ENCODE data around the gene ESRRA. TPM values are rescaled to one million over a fixed set of nuclear protein-coding genes. Genes with fewer than 3 reads are reported as not detected.

Gene ESRRA
- total and polyA plus RNA-seq, 2 experiments from 2014 or later: 48.8 to 77.0 TPM

- Histone ChIP-seq H3K9me3 (ENCODE audit: low read depth) (no peaks in the 10 kb centered on the region), H3K4me1 (ENCODE audit: low read depth) (no peaks in the 10 kb centered on the region), H3K4me3 (no peak overlapping the region), H3K27me3 (no peaks in the 10 kb centered on the region), H3K36me3 (no peaks in the 10 kb centered on the region), H3K27ac (no peak overlapping the region)
- no peak for DNase-seq (ENCODE audit: low read depth in 1 of 2, low spot score in 1 of 2)
- TF ChIP-seq, protein P1, sequence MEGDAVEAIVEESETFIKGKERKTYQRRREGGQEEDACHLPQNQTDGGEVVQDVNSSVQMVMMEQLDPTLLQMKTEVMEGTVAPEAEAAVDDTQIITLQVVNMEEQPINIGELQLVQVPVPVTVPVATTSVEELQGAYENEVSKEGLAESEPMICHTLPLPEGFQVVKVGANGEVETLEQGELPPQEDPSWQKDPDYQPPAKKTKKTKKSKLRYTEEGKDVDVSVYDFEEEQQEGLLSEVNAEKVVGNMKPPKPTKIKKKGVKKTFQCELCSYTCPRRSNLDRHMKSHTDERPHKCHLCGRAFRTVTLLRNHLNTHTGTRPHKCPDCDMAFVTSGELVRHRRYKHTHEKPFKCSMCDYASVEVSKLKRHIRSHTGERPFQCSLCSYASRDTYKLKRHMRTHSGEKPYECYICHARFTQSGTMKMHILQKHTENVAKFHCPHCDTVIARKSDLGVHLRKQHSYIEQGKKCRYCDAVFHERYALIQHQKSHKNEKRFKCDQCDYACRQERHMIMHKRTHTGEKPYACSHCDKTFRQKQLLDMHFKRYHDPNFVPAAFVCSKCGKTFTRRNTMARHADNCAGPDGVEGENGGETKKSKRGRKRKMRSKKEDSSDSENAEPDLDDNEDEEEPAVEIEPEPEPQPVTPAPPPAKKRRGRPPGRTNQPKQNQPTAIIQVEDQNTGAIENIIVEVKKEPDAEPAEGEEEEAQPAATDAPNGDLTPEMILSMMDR (IDR thresholded peaks at IDR 0.05; ENCODE audit: low read depth, low read length): no peak
Measured at GRCh38 chr11:64333556-64333955, 28.2 kb downstream of the ESRRA start.

- TF ChIP-seq, protein P1 (IDR thresholded peaks at IDR 0.05; ENCODE audit: low read depth, low read length): no peak
- H3K36me3 ChIP-seq: no peaks in the 10 kb centered on the region
- peak overlapping the region; percentile 29 for H3K27ac ChIP-seq
- DNase-seq (ENCODE audit: low read depth in 1 of 2, low spot score in 1 of 2): peak; percentile 73 to 81
- no peaks in the 10 kb centered on the region for H3K27me3 ChIP-seq
- H3K9me3 ChIP-seq (ENCODE audit: low read depth): no peaks in the 10 kb centered on the region
- no peak overlapping the region for H3K4me3 ChIP-seq
- H3K4me1 ChIP-seq (ENCODE audit: low read depth): no peaks in the 10 kb centered on the region
Measured at GRCh38 chr11:64334764-64335735, 29.7 kb downstream of the ESRRA start.

GRCh38 chr11:64337538-64338249 is 32.4 kb downstream of the ESRRA start:
- H3K27ac ChIP-seq: peak overlapping the region; percentile 39
- no peaks in the 10 kb centered on the region for H3K27me3 ChIP-seq
- no peaks in the 10 kb centered on the region for H3K36me3 ChIP-seq
- no peaks in the 10 kb centered on the region for H3K9me3 ChIP-seq (ENCODE audit: low read depth)
- DNase-seq (ENCODE audit: low read depth in 1 of 2, low spot score in 1 of 2): no peak
- H3K4me3 ChIP-seq: no peak overlapping the region
- no peaks in the 10 kb centered on the region for H3K4me1 ChIP-seq (ENCODE audit: low read depth)
- TF ChIP-seq, protein P1 (IDR thresholded peaks at IDR 0.05; ENCODE audit: low read depth, low read length): no peak

DNA sequence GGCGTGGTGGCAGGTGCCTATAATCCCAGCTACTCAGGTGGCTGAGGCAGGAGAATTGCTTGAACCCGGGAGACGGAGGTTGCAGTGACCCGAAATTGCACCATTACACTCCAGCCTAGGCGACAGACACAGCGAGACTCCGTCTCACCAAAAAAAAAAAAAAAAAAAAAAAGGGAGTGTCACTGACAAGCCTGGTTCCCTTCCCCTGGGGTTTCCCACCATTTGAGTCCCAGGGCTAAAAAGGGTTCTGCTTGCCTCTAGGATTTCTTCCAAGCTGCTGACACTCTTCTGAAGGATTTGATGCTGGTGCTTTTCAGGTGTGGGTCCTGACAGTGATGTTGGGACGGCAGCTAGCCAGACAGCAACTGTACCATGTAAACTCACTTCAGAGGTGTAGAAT is 33.4 kb downstream of the ESRRA start:
- TF ChIP-seq, protein P1 (IDR thresholded peaks at IDR 0.05; ENCODE audit: low read depth, low read length): no peak
- H3K4me1 ChIP-seq (ENCODE audit: low read depth): no peaks in the 10 kb centered on the region
- H3K9me3 ChIP-seq (ENCODE audit: low read depth): no peaks in the 10 kb centered on the region
- peak overlapping the region; percentile 39 for H3K27ac ChIP-seq
- no peaks in the 10 kb centered on the region for H3K36me3 ChIP-seq
- no peak for DNase-seq (ENCODE audit: low read depth in 1 of 2, low spot score in 1 of 2)
- H3K27me3 ChIP-seq: no peaks in the 10 kb centered on the region
- no peak overlapping the region for H3K4me3 ChIP-seq

DNA sequence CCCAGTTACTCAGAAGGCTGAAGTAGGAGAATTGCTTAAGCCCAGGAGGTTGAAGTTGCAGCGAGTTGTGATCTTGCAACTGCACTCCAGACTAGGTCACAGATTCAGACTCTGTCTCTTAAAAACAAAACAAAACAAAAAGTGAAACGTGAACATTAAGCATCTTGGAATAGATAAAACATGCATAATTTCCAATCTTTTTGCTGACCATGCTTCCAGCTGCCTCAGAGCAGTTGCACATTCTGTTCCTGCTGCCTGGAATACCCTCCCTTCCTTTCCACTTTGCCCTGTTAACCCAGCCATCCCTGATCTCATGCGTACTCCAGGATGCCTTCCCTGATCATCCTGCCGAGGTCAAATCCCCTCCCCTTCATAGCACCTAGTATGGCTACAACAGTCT is 34.0 kb downstream of the ESRRA start:
- Histone ChIP-seq H3K4me3 (no peak overlapping the region), H3K36me3 (no peaks in the 10 kb centered on the region), H3K27ac (no peak overlapping the region), H3K4me1 (ENCODE audit: low read depth) (no peaks in the 10 kb centered on the region), H3K27me3 (no peaks in the 10 kb centered on the region), H3K9me3 (ENCODE audit: low read depth) (no peaks in the 10 kb centered on the region)
- no peak for DNase-seq (ENCODE audit: low read depth in 1 of 2, low spot score in 1 of 2)
- TF ChIP-seq, protein P1 (IDR thresholded peaks at IDR 0.05; ENCODE audit: low read depth, low read length): no peak

Data from cardiac muscle cell (in vitro differentiated cells and primary cell).